Endothelial cell of umbilical vein (primary cell): ENCODE results near the gene ZNF669. TPM values are rescaled to one million over a fixed set of nuclear protein-coding genes. Genes with fewer than 3 reads are reported as not detected.

ENCODE experiments used
- BruUV-seq: library from RNA; stranded (reverse); fragments of 400-500 nt; replicated peaks from 2 replicates; lab custom pipeline; 2021; lab: Mats Ljungman, UMichigan
- CTCF ChIA-PET: fragments of 300-600, 350-600 bp; sonication (Branson Sonifier 250); formaldehyde crosslinking; loops from one replicate; lab custom pipeline; 2021; ENCODE audit warnings: antibody characterized with exemption, inconsistent platforms; lab: Charles Lee
- POLR2A ChIA-PET: fragments of 300-600, 350-600 bp; sonication (Branson Sonifier 250); formaldehyde crosslinking; loops from one replicate; lab custom pipeline; 2021; ENCODE audit warnings: antibody characterized with exemption, inconsistent platforms; lab: Charles Lee
- DNase-seq: peaks from one replicate; pipeline ENCODE4 v3.0.0-alpha.2; 2011; ENCODE audit warnings: low read depth, low spot score
- FAIRE-seq: peaks from 2 replicates; lab custom pipeline; 2011; peaks lifted over from hg19 to GRCh38; lab: Jason Lieb, UNC
- H2AFZ ChIP-seq: 2 replicates; pipeline ENCODE4 v1.6.0; 2012; ENCODE audit warnings: low read depth, low read length, control low read depth, inconsistent platforms
- H3K27ac ChIP-seq: 2 replicates; pipeline ENCODE4 v1.5.1; 2011; ENCODE audit warnings: low read depth, mild to moderate bottlenecking, control low read depth, low read length, moderate library complexity; ENCODE audit not compliant: insufficient read depth
- H3K27me3 ChIP-seq, 2 experiments: 2 replicates each; pipeline versions ENCODE4 v1.6.0 to v1.6.1; 2011; ENCODE audit warnings: low read length in 2 of 2, mixed read lengths in 1 of 2; ENCODE audit not compliant: control insufficient read depth in 2 of 2, insufficient read depth in 2 of 2
- H3K36me3 ChIP-seq, 2 experiments: 2 replicates in 1 of 2; 3 replicates in 1 of 2; pipeline ENCODE4 v1.5.1; 2011; ENCODE audit warnings: low read length in 2 of 2, mild to moderate bottlenecking in 1 of 2, moderate library complexity in 1 of 2; ENCODE audit not compliant: control insufficient read depth in 2 of 2, insufficient read depth in 2 of 2; ENCODE audit errors: extremely low read depth in 1 of 2
- H3K4me1 ChIP-seq: 3 replicates; pipeline ENCODE4 v1.5.1; 2011; ENCODE audit warnings: mild to moderate bottlenecking, low read length; ENCODE audit not compliant: control insufficient read depth, insufficient read depth; ENCODE audit errors: extremely low read depth
- H3K4me2 ChIP-seq: 2 replicates; pipeline ENCODE4 v1.6.1; 2011; ENCODE audit warnings: low read length, control low read depth, mixed read lengths; ENCODE audit not compliant: insufficient read depth
- H3K4me3 ChIP-seq, 3 experiments: fragments of 200-600 bp in 1 of 3; sonication (generic), shearing (Covaris generic) in 1 of 3; replicated peaks in 1 of 3; 2 replicates each; pipeline ENCODE4 v1.5.1; 2011 to 2016; ENCODE audit warnings: control low read depth in 3 of 3, low read length in 3 of 3, mild to moderate bottlenecking in 2 of 3, inconsistent platforms in 1 of 3, low read depth in 1 of 3, moderate library complexity in 1 of 3; ENCODE audit not compliant: insufficient read depth in 1 of 3
- H3K79me2 ChIP-seq: 2 replicates; pipeline ENCODE4 v1.6.0; 2012; ENCODE audit warnings: low read length, inconsistent platforms; ENCODE audit not compliant: control insufficient read depth, insufficient read depth
- H3K9ac ChIP-seq: replicated peaks from 2 replicates; pipeline ENCODE3; 2011; ENCODE audit warnings: low read length, control low read depth; ENCODE audit not compliant: insufficient read depth; ENCODE audit errors: extremely low read depth
- H3K9me1 ChIP-seq: replicated peaks from 3 replicates; pipeline ENCODE4 v1.6.0; 2011; ENCODE audit warnings: mild to moderate bottlenecking, low read length; ENCODE audit not compliant: control insufficient read depth, insufficient read depth; ENCODE audit errors: extremely low read depth
- H3K9me3 ChIP-seq: replicated peaks from 2 replicates; pipeline ENCODE4 v1.5.1; 2012; ENCODE audit warnings: low read length, inconsistent platforms; ENCODE audit not compliant: control insufficient read depth, insufficient read depth
- H4K20me1 ChIP-seq: replicated peaks from 2 replicates; pipeline ENCODE3; 2011; ENCODE audit warnings: mild to moderate bottlenecking, low read length; ENCODE audit not compliant: control insufficient read depth, insufficient read depth; ENCODE audit errors: extremely low read depth
- EZH2 ChIP-seq: IDR thresholded peaks from 2 replicates; pipeline ENCODE4 v1.6.1; 2012; ENCODE audit warnings: borderline replicate concordance, low read depth, mild to moderate bottlenecking, moderate library complexity, low read length, inconsistent platforms; ENCODE audit not compliant: severe bottlenecking
- FOS ChIP-seq: IDR thresholded peaks from 2 replicates; pipeline ENCODE4 v1.6.1; 2011; ENCODE audit warnings: mild to moderate bottlenecking, low read length, moderate library complexity, borderline replicate concordance; ENCODE audit not compliant: insufficient read depth
- GATA2 ChIP-seq: IDR thresholded peaks from 2 replicates; pipeline ENCODE4 v1.7.0; 2011; ENCODE audit warnings: low read depth, mild to moderate bottlenecking, moderate library complexity, mixed read lengths, low read length; ENCODE audit not compliant: insufficient read length, insufficient read depth
- JUN ChIP-seq: IDR thresholded peaks from 2 replicates; pipeline ENCODE4 v1.6.1; 2011; ENCODE audit warnings: borderline replicate concordance, low read depth; ENCODE audit not compliant: insufficient read length, insufficient read depth
- MYC ChIP-seq: IDR thresholded peaks from one replicate; pipeline ENCODE4 v1.6.1; 2011; ENCODE audit warnings: mild to moderate bottlenecking, low read depth, low read length
- POLR2A ChIP-seq: IDR thresholded peaks from 2 replicates; pipeline ENCODE4 v1.6.1; 2012; ENCODE audit warnings: low read depth, mild to moderate bottlenecking, control low read depth, low read length
- POLR2AphosphoS5 ChIP-seq: IDR thresholded peaks from 2 replicates; pipeline ENCODE4 v1.6.1; 2012; ENCODE audit warnings: low read depth, mild to moderate bottlenecking, control low read depth, low read length, moderate library complexity; ENCODE audit not compliant: insufficient read depth
- dilution Hi-C: fragments of 300-500 bp; cut with MboI; formaldehyde crosslinking; loops from one replicate; pipeline ENCODE4 v1.15.0; 2019; ENCODE audit warnings: low sequenced_read_pairs; ENCODE audit not compliant: extremely low pct_ligation_motif_present
- intact Hi-C: fragments of 100-400 bp; cut with micrococcal nuclease; formaldehyde crosslinking; loops from one replicate; pipeline ENCODE4 v1.10.0; 2022
- polyA plus RNA-seq, 4 experiments: library from polyadenylated mRNA; depleted of rRNA in 3 of 4; stranded (reverse) in 3 of 4; unstranded in 1 of 4; fragments of >200 nt; gene quantifications; 2 replicates each; pipeline versions ENCODE4 v1.2.1 to v1.2.3, GENCODE V29; 2011 to 2012; ENCODE audit warnings: missing spikeins in 1 of 4
- total RNA-seq: library from RNA; stranded (reverse); gene quantifications from 2 replicates; pipeline ENCODE4 v1.2.3, GENCODE V29; 2021
- TF ChIP-seq, protein P1 (sequence below), 2 donors: IDR thresholded peaks; 1 replicate in 1 of 2; 2 replicates in 1 of 2; pipeline ENCODE4 v1.5.1; 2011; ENCODE audit warnings: low read length in 2 of 2, mild to moderate bottlenecking in 2 of 2, moderate library complexity in 2 of 2, control low read depth in 1 of 2, inconsistent platforms in 1 of 2, low read depth in 1 of 2; ENCODE audit not compliant: insufficient read depth in 1 of 2; ENCODE audit errors: extremely low read depth in 1 of 2
- TF ChIP-seq, protein P2 (sequence below): IDR thresholded peaks from 2 replicates; pipeline ENCODE4 v1.6.1; 2011; ENCODE audit not compliant: insufficient read depth, insufficient read length

Gene ZNF669
- total and polyA plus RNA-seq, 2 donors (not counting 3 experiments of a cell fraction or from before 2014, with no cell fraction given), result 2.4 to 7.8 TPM

DNA sequence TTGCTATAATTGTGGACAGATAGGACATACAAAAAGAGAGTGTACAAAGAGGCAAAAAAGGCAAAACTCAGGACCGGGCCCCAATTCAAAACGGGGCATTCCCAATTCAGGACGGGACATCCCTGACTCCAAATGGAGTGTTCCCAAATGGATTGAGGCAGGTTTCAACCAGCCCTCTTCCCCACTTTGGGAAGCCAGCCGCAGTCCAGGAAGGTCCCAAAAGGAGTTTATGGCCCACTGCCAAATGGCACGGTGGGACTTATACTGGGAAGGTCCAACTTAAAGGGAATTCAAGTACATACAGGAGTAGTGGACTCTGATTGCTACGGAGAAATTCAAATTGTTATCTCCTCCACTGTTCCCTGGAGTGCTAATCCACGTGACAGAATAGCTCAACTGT lies 3.5 kb upstream of the ZNF669 start:
- dilution Hi-C loops, result no loop called here
- no peaks in the 10 kb centered on the region for H3K9me3 ChIP-seq
- intact Hi-C loops, result no loop called here

More for the DNA sequence above, 3.5 kb upstream of the ZNF669 start:
- CTCF ChIA-PET, result no interaction called here
- DNase-seq (no peak), FAIRE-seq (no peak)
- Histone ChIP-seq H3K4me1 (peaks cover 4% of the 10 kb centered on the region), H3K9me1 (no peaks in the 10 kb centered on the region), H3K27ac (no peak overlapping the region), H3K36me3 (no peaks in the 10 kb centered on the region), H2AFZ (no peak overlapping the region), H4K20me1 (no peaks in the 10 kb centered on the region), H3K79me2 (peaks cover 11% of the 10 kb centered on the region), H3K9ac (no peak overlapping the region), H3K4me2 (no peak overlapping the region), H3K27me3 (peaks cover 0 to 8% of the 10 kb centered on the region in 2 experiments), H3K4me3 (no peak overlapping the region)
- no TSS peak for BruUV-seq
- POLR2A ChIA-PET, result no interaction called here
- no peak for TF ChIP-seq GATA2
- TF ChIP-seq POLR2AphosphoS5, result no peak
- no peak for TF ChIP-seq POLR2A
- no peak for TF ChIP-seq JUN
- no peak for TF ChIP-seq FOS
- TF ChIP-seq, protein P1, sequence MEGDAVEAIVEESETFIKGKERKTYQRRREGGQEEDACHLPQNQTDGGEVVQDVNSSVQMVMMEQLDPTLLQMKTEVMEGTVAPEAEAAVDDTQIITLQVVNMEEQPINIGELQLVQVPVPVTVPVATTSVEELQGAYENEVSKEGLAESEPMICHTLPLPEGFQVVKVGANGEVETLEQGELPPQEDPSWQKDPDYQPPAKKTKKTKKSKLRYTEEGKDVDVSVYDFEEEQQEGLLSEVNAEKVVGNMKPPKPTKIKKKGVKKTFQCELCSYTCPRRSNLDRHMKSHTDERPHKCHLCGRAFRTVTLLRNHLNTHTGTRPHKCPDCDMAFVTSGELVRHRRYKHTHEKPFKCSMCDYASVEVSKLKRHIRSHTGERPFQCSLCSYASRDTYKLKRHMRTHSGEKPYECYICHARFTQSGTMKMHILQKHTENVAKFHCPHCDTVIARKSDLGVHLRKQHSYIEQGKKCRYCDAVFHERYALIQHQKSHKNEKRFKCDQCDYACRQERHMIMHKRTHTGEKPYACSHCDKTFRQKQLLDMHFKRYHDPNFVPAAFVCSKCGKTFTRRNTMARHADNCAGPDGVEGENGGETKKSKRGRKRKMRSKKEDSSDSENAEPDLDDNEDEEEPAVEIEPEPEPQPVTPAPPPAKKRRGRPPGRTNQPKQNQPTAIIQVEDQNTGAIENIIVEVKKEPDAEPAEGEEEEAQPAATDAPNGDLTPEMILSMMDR (IDR thresholded peaks at IDR 0.05; ENCODE audit: extremely low read depth in 1 of 2, insufficient read depth in 1 of 2, low read depth in 1 of 2, low read length in 2 of 2), result no peak
- TF ChIP-seq EZH2, result no peak
- TF ChIP-seq, protein P2, sequence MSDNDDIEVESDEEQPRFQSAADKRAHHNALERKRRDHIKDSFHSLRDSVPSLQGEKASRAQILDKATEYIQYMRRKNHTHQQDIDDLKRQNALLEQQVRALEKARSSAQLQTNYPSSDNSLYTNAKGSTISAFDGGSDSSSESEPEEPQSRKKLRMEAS, result no peak
- no peak for TF ChIP-seq MYC
